HEK293 (cell line): ENCODE results near the gene FAM241A.
A peak's percentile ranks its signal among the peaks of the same experiment; 100 is the strongest.

Experiments used
- CTCF ChIA-PET: fragments of 350-600 bp; formaldehyde crosslinking; extraction: SDS; loops from one replicate; lab custom pipeline; 2021; ENCODE audit warnings: antibody characterized with exemption; lab: Yijun Ruan, JAX
- POLR2A ChIA-PET: fragments of 300-600 bp; formaldehyde crosslinking; extraction: SDS; loops from one replicate; lab custom pipeline; 2020; ENCODE audit warnings: antibody characterized with exemption, inconsistent platforms; lab: Yijun Ruan, JAX
- H3K27ac ChIP-seq: fragments of 200-500 bp; sonication (Bioruptor generic); 2 replicates; pipeline ENCODE4 v1.5.1; 2014; ENCODE audit warnings: low read depth, low read length, control low read depth, inconsistent platforms; ENCODE audit errors: extremely low read depth
- H3K36me3 ChIP-seq, 2 experiments: fragments of 200-500 bp in 1 of 2; sonication (Bioruptor generic) in 1 of 2; 1 replicate in 1 of 2; 2 replicates in 1 of 2; pipeline ENCODE4 v1.5.1; 2014 to 2017; ENCODE audit warnings: inconsistent platforms in 2 of 2, low read length in 2 of 2; ENCODE audit not compliant: control insufficient read depth in 2 of 2, insufficient read depth in 1 of 2
- H3K4me1 ChIP-seq: fragments of 200-500 bp; sonication (Bioruptor generic); 2 replicates; pipeline ENCODE4 v1.5.1; 2014; ENCODE audit warnings: mild to moderate bottlenecking, low read length, inconsistent platforms; ENCODE audit not compliant: control insufficient read depth, insufficient read depth
- H3K4me3 ChIP-seq: 2 replicates; pipeline ENCODE4 v1.5.1; 2011; ENCODE audit warnings: low read depth, mild to moderate bottlenecking, control low read depth, low read length, moderate library complexity
- H3K9me3 ChIP-seq: fragments of 200-500 bp; sonication (Bioruptor generic); 2 replicates; pipeline ENCODE4 v1.5.1; 2014; ENCODE audit warnings: low read depth, low read length, inconsistent platforms; ENCODE audit not compliant: control insufficient read depth, insufficient read depth
- EGR2 ChIP-seq: fragments of 450-650 bp; formaldehyde crosslinking; IDR thresholded peaks from 2 replicates; pipeline ENCODE4 v1.5.1; 2016; ENCODE audit warnings: low read depth, missing biosample characterization, missing genetic modification characterization
- GFI1B ChIP-seq: fragments of 450-650 bp; formaldehyde crosslinking; IDR thresholded peaks from 2 replicates; pipeline ENCODE4 v1.5.1; 2016; ENCODE audit warnings: missing biosample characterization, missing genetic modification characterization
- IKZF3 ChIP-seq: fragments of 450-650 bp; IDR thresholded peaks from 2 replicates; pipeline ENCODE4 v1.5.0; 2018; ENCODE audit warnings: missing biosample characterization, mild to moderate bottlenecking, missing genetic modification characterization, moderate library complexity
- REPIN1 ChIP-seq: fragments of 450-650 bp; formaldehyde crosslinking; IDR thresholded peaks from 2 replicates; pipeline ENCODE4 v1.5.1; 2017; ENCODE audit warnings: missing biosample characterization, missing genetic modification characterization, low read depth
- SP3 ChIP-seq: fragments of 450-650 bp; formaldehyde crosslinking; IDR thresholded peaks from 2 replicates; pipeline ENCODE4 v1.5.1; 2016; ENCODE audit warnings: missing biosample characterization, missing genetic modification characterization
- ZBTB20 ChIP-seq: fragments of 450-650 bp; formaldehyde crosslinking; IDR thresholded peaks from 2 replicates; pipeline ENCODE4 v1.5.1; 2016; ENCODE audit warnings: missing biosample characterization, missing genetic modification characterization
- ZBTB48 ChIP-seq: fragments of 450-650 bp; formaldehyde crosslinking; IDR thresholded peaks from 2 replicates; pipeline ENCODE4 v1.5.1; 2016; ENCODE audit warnings: missing biosample characterization, missing genetic modification characterization
- ZIC2 ChIP-seq: fragments of 450-650 bp; formaldehyde crosslinking; IDR thresholded peaks from 2 replicates; pipeline ENCODE4 v1.5.1; 2016; ENCODE audit warnings: missing biosample characterization, missing genetic modification characterization
- ZNF133 ChIP-seq: fragments of 450-650 bp; formaldehyde crosslinking; IDR thresholded peaks from 2 replicates; pipeline ENCODE4 v1.5.1; 2016; ENCODE audit warnings: missing biosample characterization, missing genetic modification characterization
- ZNF223 ChIP-seq: fragments of 450-650 bp; formaldehyde crosslinking; IDR thresholded peaks from 2 replicates; pipeline ENCODE4 v1.5.1; 2016; ENCODE audit warnings: missing biosample characterization, missing genetic modification characterization
- ZNF354C ChIP-seq: fragments of 450-650 bp; formaldehyde crosslinking; IDR thresholded peaks from 2 replicates; pipeline ENCODE4 v1.5.1; 2016; ENCODE audit warnings: missing biosample characterization, missing genetic modification characterization, low read depth, borderline replicate concordance
- ZNF394 ChIP-seq: fragments of 450-650 bp; formaldehyde crosslinking; IDR thresholded peaks from 2 replicates; pipeline ENCODE4 v1.5.1; 2016; ENCODE audit warnings: missing biosample characterization, missing genetic modification characterization, mild to moderate bottlenecking, moderate library complexity, borderline replicate concordance
- ZNF404 ChIP-seq: fragments of 450-650 bp; formaldehyde crosslinking; IDR thresholded peaks from 2 replicates; pipeline ENCODE4 v1.5.1; 2017; ENCODE audit warnings: missing biosample characterization, missing genetic modification characterization
- ZNF529 ChIP-seq: fragments of 450-650 bp; formaldehyde crosslinking; IDR thresholded peaks from 2 replicates; pipeline ENCODE4 v1.5.1; 2017; ENCODE audit warnings: missing genetic modification characterization, missing biosample characterization; ENCODE audit not compliant: insufficient replicate concordance
- ZNF660 ChIP-seq: fragments of 450-650 bp; IDR thresholded peaks from 2 replicates; pipeline ENCODE4 v1.5.1; 2018; ENCODE audit warnings: missing biosample characterization, mild to moderate bottlenecking, missing genetic modification characterization
- ZNF707 ChIP-seq: fragments of 450-650 bp; formaldehyde crosslinking; IDR thresholded peaks from 2 replicates; pipeline ENCODE4 v1.5.1; 2016; ENCODE audit warnings: missing biosample characterization, missing genetic modification characterization
- ZNF76 ChIP-seq: fragments of 450-650 bp; formaldehyde crosslinking; IDR thresholded peaks from 2 replicates; pipeline ENCODE4; 2016; ENCODE audit warnings: low read depth, missing biosample characterization, missing genetic modification characterization, borderline replicate concordance
- ZSCAN30 ChIP-seq: fragments of 450-650 bp; IDR thresholded peaks from 2 replicates; pipeline ENCODE4 v1.5.1; 2018; ENCODE audit warnings: missing biosample characterization, mild to moderate bottlenecking, missing genetic modification characterization, moderate library complexity
- TF ChIP-seq, protein P1 (sequence below): fragments of 450-650 bp; formaldehyde crosslinking; IDR thresholded peaks from 2 replicates; pipeline ENCODE4 v1.5.1; 2016; ENCODE audit warnings: missing biosample characterization, missing genetic modification characterization
- TF ChIP-seq, protein P2 (sequence below): fragments of 450-650 bp; formaldehyde crosslinking; IDR thresholded peaks from 2 replicates; pipeline ENCODE4 v1.5.1; 2016; ENCODE audit warnings: missing biosample characterization, missing genetic modification characterization, borderline replicate concordance
- TF ChIP-seq, protein P3 (sequence below): fragments of 450-650 bp; formaldehyde crosslinking; IDR thresholded peaks from 2 replicates; pipeline ENCODE4 v1.5.1; 2017; ENCODE audit warnings: missing biosample characterization, mild to moderate bottlenecking, missing genetic modification characterization, moderate library complexity
- TF ChIP-seq, protein P4 (sequence below): fragments of 450-650 bp; formaldehyde crosslinking; IDR thresholded peaks from 2 replicates; pipeline ENCODE4 v1.5.1; 2017; ENCODE audit warnings: missing biosample characterization, missing genetic modification characterization
- TF ChIP-seq, protein P5 (sequence below): fragments of 450-650 bp; formaldehyde crosslinking; IDR thresholded peaks from 2 replicates; pipeline ENCODE4 v1.5.1; 2016; ENCODE audit warnings: missing biosample characterization, missing genetic modification characterization
- TF ChIP-seq, protein P6 (sequence below): fragments of 450-650 bp; formaldehyde crosslinking; optimal IDR thresholded peaks from 2 replicates; pipeline ENCODE3; 2016; ENCODE audit warnings: missing biosample characterization, mild to moderate bottlenecking, missing genetic modification characterization
- TF ChIP-seq, protein P7 (sequence below): fragments of 450-650 bp; formaldehyde crosslinking; IDR thresholded peaks from 2 replicates; pipeline ENCODE4 v1.5.1; 2017; ENCODE audit warnings: missing biosample characterization, missing genetic modification characterization
- TF ChIP-seq, protein P8 (sequence below): fragments of 450-650 bp; formaldehyde crosslinking; IDR thresholded peaks from 2 replicates; pipeline ENCODE4 v1.5.1; 2016; ENCODE audit warnings: missing biosample characterization, missing genetic modification characterization

FAM241A gene

DNA sequence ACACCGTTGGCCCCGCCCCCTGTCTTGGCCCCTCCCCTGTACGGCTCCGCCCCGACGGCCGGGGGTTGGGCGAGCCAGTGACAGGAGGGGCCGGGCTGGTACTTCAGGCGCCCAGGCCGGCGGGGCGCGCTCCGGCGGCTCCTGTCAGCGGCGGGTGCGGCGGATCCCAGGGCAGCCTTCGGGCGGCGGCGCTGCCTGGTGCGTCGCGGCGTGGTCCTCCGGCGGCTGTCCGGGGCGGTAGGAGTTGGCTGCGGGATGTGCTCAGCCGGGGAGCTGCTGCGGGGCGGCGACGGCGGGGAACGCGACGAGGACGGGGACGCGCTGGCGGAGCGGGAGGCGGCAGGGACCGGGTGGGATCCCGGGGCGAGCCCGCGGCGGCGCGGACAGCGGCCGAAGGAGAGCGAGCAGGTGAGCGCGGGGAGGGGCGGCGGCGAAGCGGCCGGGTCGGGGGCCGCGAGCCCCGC is at the start of gene FAM241A:
Gene FAM241A (plus strand): TSS at position 129 of the 464 bp plus-strand sequence. CDS start 127 bp downstream, at position 256.
- Histone ChIP-seq H3K4me3 (peak within 1 kb of the TSS; percentile 69), H3K4me1 (no peaks in the 10 kb centered on the region), H3K9me3 (no peaks in the 10 kb centered on the region), H3K36me3 (no peaks in the 10 kb centered on the region), H3K27ac (peak within 1 kb of the TSS; percentile 70)
- ChIA-PET POLR2A (interaction anchor here (0.6 kb wide), 1 partner anchor 128 kb away, joined by 4 read pairs; no protein-coding TSS in a partner anchor), CTCF (interaction anchor here (0.6 kb wide), 1 partner anchor 51 kb away, joined by 3 read pairs; no protein-coding TSS in a partner anchor)
- TF ChIP-seq ZBTB20 (tag by site-specific recombination) (0 out of 2 replicates have a peak, but pooled peaks have one; percentile 3), ZNF660 (tag by site-specific recombination) (peak; percentile 83), ZNF529 (tag by site-specific recombination) (no peak), SP3 (tag by site-specific recombination) (no peak), ZNF133 (tag by site-specific recombination) (no peak), ZSCAN30 (0 out of 2 replicates have a peak, but pooled peaks have one; percentile 26), IKZF3 (tag by site-specific recombination) (no peak), ZNF354C (tag by site-specific recombination) (no peak), ZNF707 (no peak), ZBTB48 (tag by site-specific recombination) (no peak), ZNF76 (tag by site-specific recombination) (0 out of 2 replicates have a peak, but pooled peaks have one; percentile 3), EGR2 (tag by site-specific recombination) (no peak), ZIC2 (tag by site-specific recombination) (no peak), ZNF404 (tag by site-specific recombination) (no peak), REPIN1 (tag by site-specific recombination) (no peak), GFI1B (no peak), ZNF223 (tag by site-specific recombination) (no peak), ZNF394 (tag by site-specific recombination) (no peak)
- TF ChIP-seq, protein P1, sequence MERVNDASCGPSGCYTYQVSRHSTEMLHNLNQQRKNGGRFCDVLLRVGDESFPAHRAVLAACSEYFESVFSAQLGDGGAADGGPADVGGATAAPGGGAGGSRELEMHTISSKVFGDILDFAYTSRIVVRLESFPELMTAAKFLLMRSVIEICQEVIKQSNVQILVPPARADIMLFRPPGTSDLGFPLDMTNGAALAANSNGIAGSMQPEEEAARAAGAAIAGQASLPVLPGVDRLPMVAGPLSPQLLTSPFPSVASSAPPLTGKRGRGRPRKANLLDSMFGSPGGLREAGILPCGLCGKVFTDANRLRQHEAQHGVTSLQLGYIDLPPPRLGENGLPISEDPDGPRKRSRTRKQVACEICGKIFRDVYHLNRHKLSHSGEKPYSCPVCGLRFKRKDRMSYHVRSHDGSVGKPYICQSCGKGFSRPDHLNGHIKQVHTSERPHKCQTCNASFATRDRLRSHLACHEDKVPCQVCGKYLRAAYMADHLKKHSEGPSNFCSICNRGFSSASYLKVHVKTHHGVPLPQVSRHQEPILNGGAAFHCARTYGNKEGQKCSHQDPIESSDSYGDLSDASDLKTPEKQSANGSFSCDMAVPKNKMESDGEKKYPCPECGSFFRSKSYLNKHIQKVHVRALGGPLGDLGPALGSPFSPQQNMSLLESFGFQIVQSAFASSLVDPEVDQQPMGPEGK, result no peak
- TF ChIP-seq, protein P2, sequence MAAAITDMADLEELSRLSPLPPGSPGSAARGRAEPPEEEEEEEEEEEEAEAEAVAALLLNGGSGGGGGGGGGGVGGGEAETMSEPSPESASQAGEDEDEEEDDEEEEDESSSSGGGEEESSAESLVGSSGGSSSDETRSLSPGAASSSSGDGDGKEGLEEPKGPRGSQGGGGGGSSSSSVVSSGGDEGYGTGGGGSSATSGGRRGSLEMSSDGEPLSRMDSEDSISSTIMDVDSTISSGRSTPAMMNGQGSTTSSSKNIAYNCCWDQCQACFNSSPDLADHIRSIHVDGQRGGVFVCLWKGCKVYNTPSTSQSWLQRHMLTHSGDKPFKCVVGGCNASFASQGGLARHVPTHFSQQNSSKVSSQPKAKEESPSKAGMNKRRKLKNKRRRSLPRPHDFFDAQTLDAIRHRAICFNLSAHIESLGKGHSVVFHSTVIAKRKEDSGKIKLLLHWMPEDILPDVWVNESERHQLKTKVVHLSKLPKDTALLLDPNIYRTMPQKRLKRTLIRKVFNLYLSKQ, result no peak
- TF ChIP-seq, protein P3, sequence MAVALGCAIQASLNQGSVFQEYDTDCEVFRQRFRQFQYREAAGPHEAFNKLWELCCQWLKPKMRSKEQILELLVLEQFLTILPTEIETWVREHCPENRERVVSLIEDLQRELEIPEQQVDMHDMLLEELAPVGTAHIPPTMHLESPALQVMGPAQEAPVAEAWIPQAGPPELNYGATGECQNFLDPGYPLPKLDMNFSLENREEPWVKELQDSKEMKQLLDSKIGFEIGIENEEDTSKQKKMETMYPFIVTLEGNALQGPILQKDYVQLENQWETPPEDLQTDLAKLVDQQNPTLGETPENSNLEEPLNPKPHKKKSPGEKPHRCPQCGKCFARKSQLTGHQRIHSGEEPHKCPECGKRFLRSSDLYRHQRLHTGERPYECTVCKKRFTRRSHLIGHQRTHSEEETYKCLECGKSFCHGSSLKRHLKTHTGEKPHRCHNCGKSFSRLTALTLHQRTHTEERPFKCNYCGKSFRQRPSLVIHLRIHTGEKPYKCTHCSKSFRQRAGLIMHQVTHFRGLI, result peak; percentile 53; the same call in 1 of the 2 replicates
- TF ChIP-seq, protein P4, sequence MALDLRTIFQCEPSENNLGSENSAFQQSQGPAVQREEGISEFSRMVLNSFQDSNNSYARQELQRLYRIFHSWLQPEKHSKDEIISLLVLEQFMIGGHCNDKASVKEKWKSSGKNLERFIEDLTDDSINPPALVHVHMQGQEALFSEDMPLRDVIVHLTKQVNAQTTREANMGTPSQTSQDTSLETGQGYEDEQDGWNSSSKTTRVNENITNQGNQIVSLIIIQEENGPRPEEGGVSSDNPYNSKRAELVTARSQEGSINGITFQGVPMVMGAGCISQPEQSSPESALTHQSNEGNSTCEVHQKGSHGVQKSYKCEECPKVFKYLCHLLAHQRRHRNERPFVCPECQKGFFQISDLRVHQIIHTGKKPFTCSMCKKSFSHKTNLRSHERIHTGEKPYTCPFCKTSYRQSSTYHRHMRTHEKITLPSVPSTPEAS (tag by site-specific recombination), result no peak
- TF ChIP-seq, protein P5, sequence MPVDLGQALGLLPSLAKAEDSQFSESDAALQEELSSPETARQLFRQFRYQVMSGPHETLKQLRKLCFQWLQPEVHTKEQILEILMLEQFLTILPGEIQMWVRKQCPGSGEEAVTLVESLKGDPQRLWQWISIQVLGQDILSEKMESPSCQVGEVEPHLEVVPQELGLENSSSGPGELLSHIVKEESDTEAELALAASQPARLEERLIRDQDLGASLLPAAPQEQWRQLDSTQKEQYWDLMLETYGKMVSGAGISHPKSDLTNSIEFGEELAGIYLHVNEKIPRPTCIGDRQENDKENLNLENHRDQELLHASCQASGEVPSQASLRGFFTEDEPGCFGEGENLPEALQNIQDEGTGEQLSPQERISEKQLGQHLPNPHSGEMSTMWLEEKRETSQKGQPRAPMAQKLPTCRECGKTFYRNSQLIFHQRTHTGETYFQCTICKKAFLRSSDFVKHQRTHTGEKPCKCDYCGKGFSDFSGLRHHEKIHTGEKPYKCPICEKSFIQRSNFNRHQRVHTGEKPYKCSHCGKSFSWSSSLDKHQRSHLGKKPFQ (tag by site-specific recombination), result no peak
- TF ChIP-seq, protein P6, sequence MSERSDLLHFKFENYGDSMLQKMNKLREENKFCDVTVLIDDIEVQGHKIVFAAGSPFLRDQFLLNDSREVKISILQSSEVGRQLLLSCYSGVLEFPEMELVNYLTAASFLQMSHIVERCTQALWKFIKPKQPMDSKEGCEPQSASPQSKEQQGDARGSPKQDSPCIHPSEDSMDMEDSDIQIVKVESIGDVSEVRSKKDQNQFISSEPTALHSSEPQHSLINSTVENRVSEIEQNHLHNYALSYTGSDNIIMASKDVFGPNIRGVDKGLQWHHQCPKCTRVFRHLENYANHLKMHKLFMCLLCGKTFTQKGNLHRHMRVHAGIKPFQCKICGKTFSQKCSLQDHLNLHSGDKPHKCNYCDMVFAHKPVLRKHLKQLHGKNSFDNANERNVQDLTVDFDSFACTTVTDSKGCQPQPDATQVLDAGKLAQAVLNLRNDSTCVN (tag by site-specific recombination), result peak; percentile 58
- TF ChIP-seq, protein P7, sequence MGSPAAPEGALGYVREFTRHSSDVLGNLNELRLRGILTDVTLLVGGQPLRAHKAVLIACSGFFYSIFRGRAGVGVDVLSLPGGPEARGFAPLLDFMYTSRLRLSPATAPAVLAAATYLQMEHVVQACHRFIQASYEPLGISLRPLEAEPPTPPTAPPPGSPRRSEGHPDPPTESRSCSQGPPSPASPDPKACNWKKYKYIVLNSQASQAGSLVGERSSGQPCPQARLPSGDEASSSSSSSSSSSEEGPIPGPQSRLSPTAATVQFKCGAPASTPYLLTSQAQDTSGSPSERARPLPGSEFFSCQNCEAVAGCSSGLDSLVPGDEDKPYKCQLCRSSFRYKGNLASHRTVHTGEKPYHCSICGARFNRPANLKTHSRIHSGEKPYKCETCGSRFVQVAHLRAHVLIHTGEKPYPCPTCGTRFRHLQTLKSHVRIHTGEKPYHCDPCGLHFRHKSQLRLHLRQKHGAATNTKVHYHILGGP, result no peak
- TF ChIP-seq, protein P8, sequence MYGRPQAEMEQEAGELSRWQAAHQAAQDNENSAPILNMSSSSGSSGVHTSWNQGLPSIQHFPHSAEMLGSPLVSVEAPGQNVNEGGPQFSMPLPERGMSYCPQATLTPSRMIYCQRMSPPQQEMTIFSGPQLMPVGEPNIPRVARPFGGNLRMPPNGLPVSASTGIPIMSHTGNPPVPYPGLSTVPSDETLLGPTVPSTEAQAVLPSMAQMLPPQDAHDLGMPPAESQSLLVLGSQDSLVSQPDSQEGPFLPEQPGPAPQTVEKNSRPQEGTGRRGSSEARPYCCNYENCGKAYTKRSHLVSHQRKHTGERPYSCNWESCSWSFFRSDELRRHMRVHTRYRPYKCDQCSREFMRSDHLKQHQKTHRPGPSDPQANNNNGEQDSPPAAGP (tag by site-specific recombination), result no peak
